ENCODE results near the gene ADAM19.

DNA sequence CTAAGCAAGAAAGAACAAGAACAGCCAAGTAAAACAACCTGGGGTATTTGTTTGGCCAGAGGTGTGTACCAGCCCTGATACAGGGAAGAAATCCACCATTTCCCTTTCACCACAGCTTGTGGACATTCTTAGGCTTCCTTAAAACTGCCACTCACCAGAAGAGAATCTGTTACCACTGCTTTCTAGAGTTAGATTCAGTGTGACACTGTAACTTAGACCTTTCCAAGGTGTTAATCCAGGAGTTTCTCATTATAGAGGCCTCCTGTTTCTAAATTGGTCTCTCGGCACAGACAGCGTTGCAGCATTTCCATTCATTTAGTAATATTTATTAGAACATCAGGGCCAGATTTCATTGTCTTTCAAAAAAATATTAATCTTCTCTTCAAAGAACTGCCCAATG, 60.6 kb downstream of the ADAM19 start:
- TF ChIP-seq POLR2A (IDR thresholded peaks at IDR 0.05; ENCODE audit: low read depth, low read length) (no peak), POLR2AphosphoS5 (IDR thresholded peaks at IDR 0.05; ENCODE audit: low read depth, low read length) (no peak)

Data from GM12892 (cell line).